Retina (tissue), 1 donor: ENCODE data around the gene TBRG4.
"Not testable (repeated sequence)": the region's sequence is repeated elsewhere in the genome, so short reads cannot be mapped to it uniquely, and the experiment has no call there.

Source experiments
- DNase-seq: peaks from one replicate; pipeline ENCODE4 v3.0.0-alpha.2; 2016

TBRG4 gene

GRCh38 chr7:45114257-45114656 is 2.8 kb upstream of the TBRG4 start:
- DNase-seq = not testable (repeated sequence)

GRCh38 chr7:45112648-45113047 is 1.2 kb upstream of the TBRG4 start:
- no peak for DNase-seq

- DNase-seq = no peak
Measured at GRCh38 chr7:45108863-45109262, 2.6 kb downstream of the TBRG4 start.

DNA sequence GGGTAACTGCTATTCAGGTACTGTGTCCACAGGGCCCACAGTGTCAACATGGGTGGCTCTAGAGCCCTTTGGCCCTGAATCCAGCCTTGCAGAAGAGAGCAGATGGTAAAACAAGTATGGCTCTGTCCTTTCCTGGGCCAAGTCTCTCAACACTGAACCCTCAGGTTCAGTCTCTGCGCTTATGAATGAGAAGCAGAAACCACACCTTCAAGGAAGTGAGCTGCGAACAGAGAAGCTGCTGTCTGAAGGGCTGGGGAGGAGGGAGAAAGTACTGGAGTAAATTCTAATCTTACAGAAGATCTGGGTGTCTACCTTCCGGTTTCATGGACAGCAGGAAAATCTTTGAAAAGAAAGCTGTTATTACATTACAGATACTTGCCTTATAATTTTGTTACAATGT is 4.1 kb downstream of the TBRG4 start:
- no peak for DNase-seq

- DNase-seq = no peak
Measured at GRCh38 chr7:45106820-45107219, 4.7 kb downstream of the TBRG4 start.

GRCh38 chr7:45105588-45106188 is 5.8 kb downstream of the TBRG4 start:
- no peak for DNase-seq

- no peak for DNase-seq
Measured at GRCh38 chr7:45104844-45105587, 6.5 kb downstream of the TBRG4 start.

GRCh38 chr7:45103958-45104843 is 7.3 kb downstream of the TBRG4 start:
- no peak for DNase-seq

DNA sequence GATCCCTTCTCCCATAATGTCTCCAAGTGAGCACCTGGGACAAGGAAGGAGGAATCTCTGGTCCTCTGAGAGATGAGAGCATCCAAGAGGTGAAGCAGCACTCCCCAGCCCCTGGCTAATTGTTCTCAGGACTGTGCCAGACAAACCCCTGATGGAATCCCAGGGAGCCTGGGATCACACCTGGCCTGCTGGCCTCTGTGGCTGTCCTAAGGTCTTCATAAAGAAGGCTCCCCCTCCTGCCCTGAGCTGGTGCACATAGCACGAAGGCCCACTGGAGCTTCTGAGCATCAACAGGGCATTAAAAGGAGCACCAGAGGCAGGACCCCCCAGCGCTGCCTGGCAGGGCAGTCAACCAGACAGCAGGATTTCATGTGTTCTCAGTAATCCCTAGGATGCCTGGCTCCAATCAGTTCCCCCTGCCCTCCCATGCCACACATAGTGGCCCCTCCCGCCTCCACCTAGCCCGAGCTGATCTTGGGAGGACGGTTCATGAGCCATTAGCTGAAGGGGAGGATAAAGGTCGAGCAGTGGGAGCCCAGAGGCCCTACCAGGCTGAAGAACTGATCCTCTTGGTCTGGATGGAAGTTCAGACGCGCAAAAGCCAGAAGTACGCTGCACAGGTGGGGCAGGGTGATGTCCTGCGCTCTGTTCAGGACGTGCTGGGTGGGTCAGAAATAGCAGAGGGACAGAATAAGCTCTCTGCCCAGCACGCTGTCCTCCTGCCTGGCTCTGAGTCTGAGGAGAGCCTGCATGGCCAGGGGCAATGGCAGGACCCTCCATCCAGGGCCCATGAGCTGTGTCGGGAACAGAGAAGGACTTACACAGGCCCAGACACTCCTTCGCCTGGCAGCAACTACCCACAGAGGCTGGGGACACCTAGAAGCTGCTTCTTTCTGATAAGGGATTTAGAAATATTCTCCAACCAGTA is 8.4 kb downstream of the TBRG4 start:
- DNase-seq = no peak

GRCh38 chr7:45101748-45102147 is 9.7 kb downstream of the TBRG4 start:
- no peak for DNase-seq

GRCh38 chr7:45100761-45101480 is 10.6 kb downstream of the TBRG4 start:
- DNase-seq = no peak

DNA sequence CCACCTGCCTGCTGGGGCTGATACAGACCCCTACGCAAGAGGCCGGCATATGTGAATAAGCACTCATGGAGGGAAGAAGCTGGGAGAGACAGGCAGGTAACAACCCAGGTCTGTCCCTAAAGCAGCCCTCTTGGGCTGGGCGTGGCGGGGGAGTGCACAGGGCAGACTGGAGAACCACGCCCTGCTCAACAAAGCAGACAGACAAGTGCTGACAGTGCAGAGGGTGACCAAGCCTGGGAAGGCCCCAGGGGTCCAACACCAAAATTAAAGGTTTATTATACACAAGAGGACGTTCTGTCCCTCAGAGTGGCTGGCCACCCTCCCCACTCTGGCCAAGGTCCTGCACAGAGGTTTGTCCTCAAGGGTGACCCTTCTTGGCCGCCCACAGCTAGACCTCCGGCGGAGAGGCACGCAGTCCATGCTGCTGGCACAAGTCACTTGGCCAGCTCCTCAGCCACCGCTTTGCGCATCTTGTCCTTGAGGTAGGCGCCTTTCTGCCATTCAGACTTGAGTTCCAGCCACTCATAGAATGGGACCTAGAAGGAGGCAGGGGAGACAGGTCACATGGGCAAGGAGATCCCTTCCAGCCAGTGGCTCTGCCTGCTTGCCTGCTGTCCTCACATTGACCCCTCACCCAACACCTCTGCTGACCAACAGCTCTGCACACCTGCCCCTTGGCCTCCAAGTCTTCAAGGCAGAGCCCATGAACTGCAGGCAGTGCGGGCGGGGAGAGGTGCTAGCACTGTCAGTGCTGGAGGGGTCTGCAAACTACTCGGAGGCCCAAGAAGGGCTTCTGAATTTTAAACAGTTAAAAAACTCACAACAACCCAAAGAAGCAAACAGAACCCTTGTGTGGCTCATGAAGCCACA is 11.4 kb downstream of the TBRG4 start:
- DNase-seq = no peak

DNA sequence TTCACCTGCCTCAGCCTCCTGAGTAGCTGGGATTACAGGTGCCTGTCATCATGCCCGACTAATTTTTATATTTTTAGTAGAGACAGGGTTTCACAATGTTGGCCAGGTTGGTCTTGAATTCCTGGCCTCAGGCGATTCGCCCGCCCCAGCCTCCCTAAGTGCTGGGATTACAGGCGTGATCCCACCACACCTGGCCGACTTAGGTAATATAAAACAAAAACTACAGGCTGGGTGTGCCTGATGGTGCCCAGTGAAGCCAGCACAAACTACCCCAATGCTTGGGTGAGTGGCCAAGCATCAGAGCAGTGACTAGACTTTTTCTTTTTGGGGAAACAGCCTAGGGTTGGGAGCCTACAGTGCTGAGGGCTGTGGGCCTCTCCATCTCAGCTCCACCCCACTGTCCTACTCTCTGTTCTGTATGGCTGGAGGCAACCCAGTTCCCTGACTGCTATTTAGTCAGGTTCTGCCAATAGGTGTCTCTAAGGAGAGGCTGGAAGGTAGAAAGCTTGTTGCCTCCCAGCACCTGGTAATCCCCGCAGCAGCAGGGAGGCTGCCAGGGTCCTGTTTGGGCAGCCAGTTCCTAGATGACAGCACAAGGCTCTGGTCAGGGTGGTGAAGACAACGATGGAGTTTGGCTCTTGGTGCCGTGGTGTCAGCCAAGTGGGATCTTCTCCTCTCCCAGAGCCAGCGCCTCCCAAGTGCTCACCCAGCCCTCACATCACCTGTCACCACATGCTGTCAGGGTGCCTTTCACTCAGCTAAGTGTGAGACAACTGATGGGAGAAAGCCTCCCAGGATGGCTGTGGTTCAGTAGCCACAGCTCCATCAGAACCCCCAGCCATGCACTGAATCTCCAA is 12.3 kb downstream of the TBRG4 start:
- no peak for DNase-seq

GRCh38 chr7:45092931-45093235 is 18.6 kb downstream of the TBRG4 start:
- no peak for DNase-seq

- DNase-seq = no peak
Measured at GRCh38 chr7:45092100-45092930, 19.2 kb downstream of the TBRG4 start.

DNA sequence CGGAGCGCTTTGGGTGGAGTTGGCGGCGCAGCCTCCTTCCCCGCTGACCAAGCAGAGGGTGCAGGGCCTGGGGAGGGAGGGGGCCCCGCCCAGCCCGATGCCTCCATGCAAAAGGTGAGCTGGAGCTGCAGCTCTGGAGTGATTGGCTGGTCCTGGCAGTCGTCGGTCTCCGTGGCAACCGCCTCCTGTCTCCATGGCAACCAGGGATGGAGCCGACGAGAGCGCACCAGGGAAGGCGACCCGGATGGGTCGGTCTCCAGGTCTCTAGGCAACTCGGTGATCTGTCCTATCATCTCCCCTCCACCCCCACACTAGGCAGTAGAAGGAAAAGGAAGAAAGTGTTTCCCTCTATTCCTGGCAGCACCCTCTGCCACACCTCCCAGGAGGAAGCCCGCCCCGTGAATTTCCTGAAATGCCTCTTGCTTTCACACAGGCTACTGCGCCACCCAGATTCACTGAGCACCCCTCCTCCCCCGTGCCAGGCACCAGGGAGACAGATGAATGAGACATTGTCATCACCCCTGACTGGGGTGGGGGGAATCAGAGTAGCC is 22.1 kb downstream of the TBRG4 start:
- DNase-seq = no peak

DNA sequence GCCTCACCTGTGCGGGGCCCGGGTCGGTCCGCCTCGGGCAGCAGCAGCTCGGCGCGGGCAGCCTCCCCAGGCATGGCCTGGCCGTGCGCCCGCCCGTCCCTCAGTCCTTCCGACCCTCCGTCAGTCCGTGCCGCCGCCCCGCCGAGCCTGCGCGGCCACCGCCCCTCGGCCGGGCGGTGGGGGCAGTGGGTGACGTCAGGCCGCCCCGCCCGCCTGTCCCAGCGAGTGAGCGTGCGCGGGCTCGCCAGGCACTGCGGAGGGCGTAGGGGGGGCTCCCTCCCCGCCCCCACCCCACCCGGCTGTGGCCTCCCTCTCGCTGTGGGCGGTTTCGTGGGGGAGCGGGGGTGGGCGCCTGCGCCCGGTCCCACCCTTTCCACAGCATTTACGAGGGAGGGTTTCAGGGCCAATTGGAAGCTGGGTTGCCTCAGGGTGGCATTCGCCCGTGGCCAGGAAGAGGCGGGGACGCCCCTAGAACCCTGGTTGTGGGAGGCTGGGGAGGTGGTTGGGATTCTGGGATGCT is 22.6 kb downstream of the TBRG4 start, which contains the start of gene NACAD:
Gene NACAD (minus strand): TSS at position 149 of the 520 bp plus-strand sequence. CDS start 75 bp downstream, at position 74.
- DNase-seq = peak; percentile 95

DNA sequence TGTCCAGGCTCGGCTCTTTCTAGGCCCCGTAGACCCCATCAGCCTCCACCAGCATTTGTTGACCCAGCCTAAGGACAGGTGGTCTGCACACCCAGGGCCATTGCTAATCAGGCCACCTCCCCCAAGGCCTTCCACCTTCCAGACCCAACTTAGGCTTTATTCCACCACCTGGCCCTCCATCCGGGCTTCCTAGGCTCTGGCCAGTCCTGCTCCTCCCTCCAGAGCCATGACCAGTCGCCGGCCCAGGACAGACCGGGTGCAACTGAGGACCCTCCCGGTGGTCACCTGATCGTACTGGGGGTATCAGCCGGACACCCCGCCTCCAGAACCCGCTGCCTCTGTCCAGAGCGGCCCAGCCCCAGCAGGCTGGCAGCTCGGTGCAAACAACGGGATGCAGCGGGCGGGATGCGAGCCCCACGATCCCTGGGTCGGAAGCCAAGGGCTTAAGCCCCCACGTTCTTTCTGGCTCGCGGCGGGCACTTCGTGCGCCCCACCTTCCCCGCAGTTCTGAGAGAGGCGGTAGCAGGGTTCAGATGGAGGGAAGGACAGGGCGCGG is 23.3 kb downstream of the TBRG4 start:
- DNase-seq = peak; percentile 43
